Cardiac septum (tissue), 1 donor: ENCODE results near the gene CPA5. TPM values are rescaled to one million over a fixed set of nuclear protein-coding genes. Genes with fewer than 3 reads are reported as not detected.
"Not testable (repeated sequence)": the region's sequence is repeated elsewhere in the genome, so short reads cannot be mapped to it uniquely, and the experiment has no call there.

Experiments used
- DNase-seq: peaks from one replicate; pipeline ENCODE4 v3.0.0-alpha.2; 2020; ENCODE audit warnings: low spot score
- intact Hi-C: fragments of 100-400 bp; cut with DNase I; formaldehyde crosslinking; loops from one replicate; pipeline ENCODE4 v1.14.0; 2022
- long read RNA-seq: library from polyadenylated mRNA; unstranded; transcript quantifications from one replicate; pipeline ENCODE4 v2.0.0, GENCODE V29; 2021
- total RNA-seq: library from RNA; stranded (reverse); fragmentation: NEBNext Ultra II Directional; extraction: Animal tissue kit (Norgen Biotek cat#: 25700); gene quantifications from one replicate; pipeline ENCODE4 v1.2.1, GENCODE V29; 2021
- donor health status: DM: no; HTN: no; CAD: no.

Gene CPA5
- not detected for total RNA-seq
- long read RNA-seq, result 0 reads

DNA sequence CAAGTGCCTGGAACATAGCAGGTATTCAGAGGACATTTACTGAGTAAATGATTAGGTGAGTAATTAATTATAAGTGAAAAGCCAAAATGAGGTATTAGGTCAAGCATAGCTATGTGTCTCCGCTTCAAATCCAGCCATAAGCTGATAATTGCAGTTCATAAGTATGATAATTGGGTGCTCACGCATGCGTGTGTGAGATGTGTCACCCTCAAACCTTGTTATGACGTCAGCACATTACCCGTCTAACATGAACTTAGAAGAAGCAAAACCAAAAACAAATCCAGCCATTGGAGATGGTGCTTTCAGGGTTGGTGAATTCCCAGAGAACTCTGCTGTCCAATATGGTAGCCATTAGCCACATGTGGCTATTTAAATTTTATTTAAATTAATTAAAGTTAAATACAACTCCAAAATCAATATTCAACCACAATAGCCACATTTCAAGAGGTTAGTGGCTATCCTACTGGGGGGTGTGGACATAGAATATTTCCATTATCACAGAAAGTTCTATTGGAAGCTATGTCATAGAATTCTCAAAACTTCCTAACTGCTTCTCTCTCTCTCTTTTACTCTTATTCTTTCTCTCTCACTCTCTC is at the start of gene CPA5:
Gene CPA5 (plus strand): TSS at position 546 of the 596 bp plus-strand sequence. CDS start 1,670 bp downstream, outside the sequence.
- DNase-seq, result no peak
- intact Hi-C loops, result no loop called here

GRCh38 chr7:130296221-130296951 is 48.2 kb upstream of the CPA5 start:
- intact Hi-C loops, result no loop called here
- DNase-seq, result no peak

DNA sequence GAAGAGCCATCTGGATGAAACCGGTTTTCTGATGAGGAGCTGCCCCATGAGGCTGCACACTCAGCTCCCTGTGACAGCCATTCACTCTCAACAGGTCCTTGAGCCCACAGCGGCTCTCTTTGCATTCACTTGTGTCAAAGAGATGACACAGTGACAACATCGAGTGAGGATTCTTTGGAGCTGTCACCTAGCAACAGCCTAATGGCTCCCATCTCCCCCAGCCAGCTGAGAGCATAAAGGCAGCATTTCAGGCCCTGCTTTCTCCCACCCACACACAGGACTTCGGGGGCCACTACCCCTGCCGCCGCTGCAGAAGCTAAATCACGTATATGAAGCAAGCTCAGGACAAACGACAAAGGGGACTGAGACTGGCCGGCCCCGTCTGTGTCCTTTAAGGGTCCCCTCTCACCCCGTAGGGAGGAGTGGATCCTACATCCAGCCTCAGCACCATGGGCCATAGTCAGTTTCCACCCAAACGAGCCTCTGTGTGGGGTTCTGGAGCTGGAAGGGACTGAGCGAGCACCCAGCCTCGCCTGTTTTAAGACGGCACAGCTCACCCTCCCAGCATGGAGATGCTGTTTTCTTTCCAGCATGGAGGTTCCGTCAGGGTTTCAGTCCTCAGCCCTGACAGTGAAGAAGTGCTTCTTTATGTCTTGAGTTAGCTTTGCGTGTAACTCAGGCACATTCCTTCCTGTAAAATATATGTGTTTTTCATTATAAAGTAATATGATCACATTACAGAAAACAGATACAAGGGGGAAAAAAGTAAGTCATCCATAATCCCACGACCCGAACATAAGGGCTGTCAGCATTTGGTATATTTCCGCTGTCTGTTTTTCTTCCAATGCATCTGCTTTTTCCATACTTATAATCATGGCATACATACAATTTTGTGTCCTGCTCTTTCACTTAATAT is 46.7 kb upstream of the CPA5 start:
- intact Hi-C loops, result no loop called here
- no peak for DNase-seq

DNA sequence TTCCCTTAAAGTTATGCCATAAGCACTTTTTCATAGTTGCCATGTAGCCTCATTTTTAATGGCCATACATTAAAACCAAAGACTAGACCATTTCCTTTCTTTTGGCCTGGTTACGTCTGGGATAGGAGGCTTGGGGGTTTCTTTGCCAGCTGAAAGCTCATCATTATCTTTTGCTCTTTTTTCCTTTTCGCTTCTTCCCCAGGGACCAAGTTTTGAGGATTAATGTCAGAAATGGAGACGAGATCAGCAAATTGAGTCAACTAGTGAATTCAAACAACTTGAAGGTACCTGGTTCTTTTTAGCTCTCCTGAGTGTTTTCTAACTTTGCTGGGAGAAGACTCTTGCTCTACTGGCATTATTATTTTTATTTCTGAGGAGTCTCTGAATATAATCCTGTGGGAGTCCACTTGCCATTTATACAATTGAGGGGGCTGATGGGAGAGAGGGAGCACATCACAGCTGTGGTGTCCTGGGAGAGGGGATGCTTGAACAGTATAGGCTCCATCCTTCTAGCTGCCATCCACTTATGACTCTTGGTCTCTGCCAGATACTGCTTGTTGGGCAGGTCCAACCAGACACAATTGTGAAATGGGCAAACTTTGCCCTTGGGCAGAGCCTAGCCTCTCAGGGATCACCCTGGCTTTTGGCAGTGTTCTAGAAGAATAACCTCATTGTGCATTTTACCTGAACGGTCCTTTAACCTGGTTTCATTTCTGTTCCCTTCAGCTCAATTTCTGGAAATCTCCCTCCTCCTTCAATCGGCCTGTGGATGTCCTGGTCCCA is 45.9 kb upstream of the CPA5 start:
- DNase-seq, result no peak

DNA sequence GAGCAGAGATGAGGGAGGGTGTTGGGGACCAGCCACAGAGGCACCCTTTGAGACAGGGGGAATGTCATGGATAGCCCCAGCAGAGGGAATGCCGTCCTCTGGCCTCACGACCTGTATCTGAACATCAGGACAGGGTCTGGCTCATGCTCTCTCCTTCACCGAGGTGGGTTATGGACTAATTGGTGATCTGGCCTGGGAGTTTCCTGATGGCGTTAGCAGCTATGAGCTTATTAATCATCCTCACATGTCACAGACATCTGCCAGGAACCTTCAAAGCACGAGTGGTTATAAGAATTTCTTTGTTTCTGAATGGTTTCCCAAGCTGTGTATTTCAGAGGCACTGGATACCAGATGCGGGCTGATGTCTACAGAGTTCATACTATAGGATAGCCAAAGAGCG is 44.8 kb upstream of the CPA5 start:
- intact Hi-C loops, result no loop called here
- DNase-seq, result no peak

More for the DNA sequence above, 45.9 kb upstream of the CPA5 start:
- intact Hi-C loops, result no loop called here

DNA sequence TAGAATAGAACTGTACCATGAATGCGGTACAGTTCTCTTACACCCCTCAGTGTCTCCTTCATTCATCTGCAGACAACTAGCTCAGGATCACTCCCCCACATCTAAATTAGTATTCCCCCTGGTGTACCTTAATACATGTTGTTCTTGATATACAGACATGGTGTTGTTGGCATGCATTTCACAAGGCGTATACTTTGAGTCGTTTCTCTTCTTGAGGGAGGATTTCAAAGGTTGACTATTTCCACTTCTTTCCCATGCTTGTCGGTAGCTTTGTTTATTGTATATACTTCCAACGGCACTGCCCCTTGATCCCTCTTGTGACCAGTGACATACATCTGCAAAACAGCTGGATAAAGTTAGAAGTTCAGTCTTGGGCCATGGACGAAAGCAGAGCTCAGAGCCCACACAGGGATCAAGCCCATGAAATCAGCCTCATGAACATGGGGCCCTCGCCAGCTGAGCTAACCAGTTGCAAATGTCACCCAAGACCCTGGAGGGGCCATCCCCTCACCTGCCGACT is 43.1 kb upstream of the CPA5 start:
- DNase-seq, result no peak
- intact Hi-C loops, result no loop called here

DNA sequence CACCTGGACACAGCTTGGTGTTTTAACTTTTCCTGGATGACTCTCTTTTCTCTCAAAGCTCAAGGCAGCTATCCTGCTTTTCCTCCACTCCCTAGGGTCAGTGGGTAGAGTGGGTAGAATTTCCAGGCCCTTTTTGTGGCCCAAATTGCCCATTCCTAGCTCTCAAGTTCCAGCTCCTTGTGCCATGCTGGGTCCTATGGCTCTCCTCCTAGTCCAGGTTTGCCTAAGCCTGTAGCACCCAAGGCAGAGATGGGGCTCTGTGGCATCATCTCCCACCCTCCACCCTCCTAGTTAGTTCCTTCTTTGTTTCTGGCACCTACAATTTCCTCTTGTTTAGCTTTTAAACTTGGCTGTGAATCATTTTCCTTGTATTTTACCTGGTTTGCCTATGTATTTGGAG is 42.0 kb upstream of the CPA5 start:
- DNase-seq, result no peak
- intact Hi-C loops, result no loop called here

GRCh38 chr7:130303127-130303526 is 41.5 kb upstream of the CPA5 start:
- intact Hi-C loops, result no loop called here
- no peak for DNase-seq

- DNase-seq, result no peak
- intact Hi-C loops, result no loop called here
These were observed 41.1 kb upstream of the CPA5 start for GRCh38 chr7:130303551-130303950.

GRCh38 chr7:130303982-130304381 is 40.6 kb upstream of the CPA5 start:
- no peak for DNase-seq
- intact Hi-C loops, result no loop called here

- intact Hi-C loops, result no loop called here
- no peak for DNase-seq
These were observed 39.7 kb upstream of the CPA5 start for GRCh38 chr7:130304878-130305277.

- intact Hi-C loops, result no loop called here
- DNase-seq, result no peak
These were observed 39.1 kb upstream of the CPA5 start for GRCh38 chr7:130305433-130306042.

- intact Hi-C loops, result no loop called here
- no peak for DNase-seq
These were observed 34.6 kb upstream of the CPA5 start for GRCh38 chr7:130309986-130310385.

- no peak for DNase-seq
- intact Hi-C loops, result no loop called here
These were observed 30.3 kb upstream of the CPA5 start for GRCh38 chr7:130314305-130314704.

DNA sequence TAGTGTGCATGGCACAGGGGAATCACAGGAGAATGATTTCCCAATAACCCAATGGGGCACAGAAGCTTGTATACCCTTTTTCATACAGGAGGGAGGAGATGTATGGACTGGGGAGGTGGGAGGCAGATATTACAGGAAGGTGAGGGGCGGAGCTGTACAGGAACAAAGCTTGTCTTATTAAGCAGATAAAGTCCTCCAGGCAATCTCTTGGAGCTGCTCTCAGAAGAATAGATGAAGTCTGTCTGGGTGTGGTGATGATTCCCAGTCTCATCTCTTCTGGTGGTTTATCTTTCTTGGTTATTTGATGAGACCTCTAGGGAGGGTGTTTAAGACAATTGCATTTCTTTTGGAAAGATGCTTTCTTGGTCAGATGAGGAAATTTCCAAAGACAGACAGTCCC is 25.1 kb upstream of the CPA5 start:
- intact Hi-C loops, result no loop called here
- DNase-seq, result no peak

DNA sequence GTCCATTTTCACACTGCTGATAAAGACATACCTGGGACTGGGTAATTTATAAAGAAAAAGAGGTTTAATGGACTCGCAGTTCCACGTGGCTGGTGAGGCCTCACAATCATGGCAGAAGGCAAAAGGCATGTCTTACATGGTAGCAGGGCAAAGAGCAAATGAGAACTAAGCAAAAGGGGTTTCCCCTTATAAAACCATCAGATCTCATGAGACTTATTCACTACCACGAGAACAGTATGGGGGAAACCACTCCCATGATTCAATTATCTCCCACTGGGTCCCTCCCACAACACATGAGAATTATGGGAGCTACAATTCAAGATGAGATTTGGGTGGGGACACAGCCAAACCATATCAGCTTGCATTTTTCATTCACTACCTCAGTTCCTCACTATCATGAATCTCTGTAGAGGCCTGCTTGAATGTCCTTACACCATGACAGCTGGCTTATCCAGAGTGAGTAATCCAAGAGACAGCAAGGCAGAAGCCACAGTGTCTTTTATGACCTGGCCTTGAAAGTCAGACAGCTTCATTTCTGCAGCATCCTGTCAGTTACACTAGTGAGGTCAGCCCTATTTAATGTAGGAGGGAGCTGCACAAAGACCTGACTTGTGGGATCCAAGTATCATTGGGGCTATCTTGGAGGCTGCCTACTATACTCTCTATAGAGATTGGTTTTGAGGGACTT is 22.9 kb upstream of the CPA5 start:
- intact Hi-C loops, DNase-seq: not testable (repeated sequence)

GRCh38 chr7:130322615-130323014 is 22.0 kb upstream of the CPA5 start:
- intact Hi-C loops, result no loop called here
- DNase-seq, result no peak

GRCh38 chr7:130324306-130324943 is 20.2 kb upstream of the CPA5 start:
- DNase-seq, result no peak
- intact Hi-C loops, result no loop called here
